ENCODE results near the gene HIF1A.
"Not testable (repeated sequence)": the region's sequence is repeated elsewhere in the genome, so short reads cannot be mapped to it uniquely, and the experiment has no call there.

Gene HIF1A

DNA sequence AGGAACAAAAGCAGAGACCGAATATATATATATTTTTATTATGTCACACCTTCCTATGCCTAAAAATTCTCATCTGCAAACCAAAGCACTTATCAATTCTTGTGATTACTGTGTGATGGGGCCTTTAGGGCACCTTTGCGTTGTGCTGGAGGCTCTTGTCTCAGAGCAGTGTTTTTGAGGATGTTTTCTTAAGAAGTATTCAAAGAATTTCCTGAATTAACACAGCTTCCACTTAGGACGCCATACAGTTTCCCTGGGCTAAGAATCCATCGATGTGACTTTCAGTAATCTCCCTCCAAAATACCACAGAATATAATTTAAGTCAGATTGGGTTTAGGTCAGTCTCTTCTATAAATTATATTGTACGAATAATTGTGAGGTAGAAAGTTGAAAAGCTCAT lies 22.0 kb upstream of the HIF1A start:
- DNase-seq (ENCODE audit: low read depth in 2 of 2): no peak

GRCh38 chr14:61675291-61675690 lies 20.0 kb upstream of the HIF1A start:
- DNase-seq (ENCODE audit: low read depth in 2 of 2): no peak

DNA sequence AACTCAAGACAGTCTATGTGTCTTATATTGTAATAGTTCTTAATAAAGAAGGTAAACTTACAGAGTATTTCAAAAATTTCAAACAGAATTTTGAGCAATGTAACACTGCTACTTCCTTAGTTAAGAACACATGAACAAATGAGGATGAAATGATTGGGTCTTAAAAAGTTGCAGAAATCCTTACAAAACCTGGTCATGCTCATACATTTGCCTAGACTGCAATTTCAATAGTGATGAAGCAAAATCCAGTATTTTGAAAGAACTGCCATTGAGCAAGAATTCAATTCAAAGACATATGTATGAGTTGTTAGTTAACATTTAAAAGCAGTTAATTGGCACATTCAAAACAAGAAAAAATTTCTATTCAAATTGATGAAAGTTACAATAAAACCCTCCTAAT lies 17.8 kb upstream of the HIF1A start:
- DNase-seq (ENCODE audit: low read depth in 2 of 2): no peak

DNA sequence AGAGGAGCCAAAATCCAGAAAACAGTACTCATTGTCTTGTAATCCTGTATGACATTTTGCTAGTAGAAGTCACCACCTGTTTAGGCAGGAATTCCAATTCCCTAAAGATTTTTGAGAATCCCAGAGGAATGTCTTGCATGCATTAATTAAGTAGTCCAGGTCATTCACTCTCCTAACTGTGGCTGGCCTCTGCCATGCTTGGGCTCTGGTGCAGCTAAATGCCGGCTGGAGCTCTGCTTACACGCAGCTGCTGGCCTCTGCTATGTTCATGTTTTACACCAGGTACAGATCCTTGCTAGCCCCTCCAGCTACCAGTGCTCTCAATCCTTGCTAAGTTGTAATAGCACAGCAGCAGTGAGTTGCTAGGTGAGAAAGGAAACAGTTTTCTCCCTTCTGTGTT lies 16.3 kb upstream of the HIF1A start:
- DNase-seq (ENCODE audit: low read depth in 2 of 2): no peak

DNA sequence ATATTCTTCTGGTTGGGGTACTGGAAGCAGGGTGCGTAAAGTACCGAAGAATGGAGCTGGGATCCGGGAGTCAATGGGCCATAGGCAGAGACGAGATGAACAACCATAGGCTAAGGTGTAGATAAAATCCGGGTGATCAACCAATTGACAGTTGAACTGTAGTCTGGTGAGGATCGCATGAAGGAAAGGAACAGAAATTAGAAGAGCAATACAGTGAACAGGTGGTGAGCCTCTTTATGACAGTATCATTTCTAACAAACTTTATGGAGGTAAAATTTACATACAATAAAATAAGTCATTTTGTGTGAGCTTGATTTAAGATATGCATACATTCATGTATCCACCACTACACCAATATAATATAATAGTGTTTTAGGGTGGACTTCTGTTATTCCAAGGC lies 13.9 kb upstream of the HIF1A start:
- DNase-seq (ENCODE audit: low read depth in 2 of 2): no peak

DNA sequence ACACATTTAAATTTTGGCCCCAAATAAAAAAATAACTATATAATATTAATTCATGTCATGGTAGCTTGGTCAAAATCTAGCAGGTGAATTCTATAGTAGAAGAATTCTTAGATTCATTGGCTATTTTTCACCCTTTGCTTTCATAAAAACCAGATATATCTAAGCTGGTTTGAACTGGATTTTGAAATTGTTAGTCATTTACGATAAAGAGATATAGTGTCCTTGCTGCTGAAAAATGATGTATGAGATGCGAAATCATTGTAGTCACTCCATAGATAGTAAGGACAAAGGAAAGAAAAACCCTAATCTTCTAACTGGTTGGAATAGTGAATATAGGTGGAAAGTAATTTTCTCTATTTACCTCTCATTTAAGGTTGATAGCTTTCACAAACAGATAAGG lies 12.2 kb upstream of the HIF1A start:
- no peak for DNase-seq (ENCODE audit: low read depth in 2 of 2)

DNA sequence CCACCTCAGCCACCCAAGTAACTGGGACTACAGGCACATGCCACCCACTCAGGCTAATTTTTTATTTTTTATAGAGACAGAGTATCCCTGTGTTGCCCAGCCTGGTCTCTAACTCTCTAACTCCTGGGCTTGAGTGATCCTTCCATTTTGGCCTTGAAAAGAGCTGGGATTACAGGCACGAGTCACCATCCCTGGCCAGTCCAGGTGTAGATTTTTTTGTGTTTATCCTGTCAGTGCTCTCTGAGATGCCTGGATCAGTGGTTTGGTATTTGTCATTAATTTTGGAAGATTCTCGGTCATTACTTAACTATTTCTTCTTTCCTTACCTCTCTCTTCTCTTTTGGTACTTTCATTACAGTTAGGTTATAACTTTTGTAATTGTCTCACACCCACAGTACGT lies 5.3 kb upstream of the HIF1A start:
- no peak for DNase-seq (ENCODE audit: low read depth in 2 of 2)

DNA sequence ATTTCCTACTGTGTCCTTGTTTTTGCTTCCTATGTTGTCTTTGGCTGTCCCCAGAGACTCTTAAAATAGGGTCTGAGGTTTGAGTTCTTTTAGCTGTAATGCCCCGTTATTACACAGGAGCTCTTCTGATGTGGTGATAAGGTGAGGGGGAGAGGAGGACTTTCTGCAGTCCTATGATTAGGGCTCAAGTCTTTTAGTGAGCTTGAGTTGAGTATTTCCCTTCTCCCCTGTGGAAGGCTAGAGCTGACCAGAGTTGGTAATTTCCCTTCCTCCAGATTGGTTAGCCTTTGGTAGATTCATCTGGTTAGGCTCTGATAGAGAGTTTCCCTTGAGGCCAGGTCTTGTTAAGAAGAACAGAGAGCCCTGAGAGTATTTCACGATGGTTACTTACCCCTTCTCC lies 4.3 kb upstream of the HIF1A start:
- no peak for DNase-seq (ENCODE audit: low read depth in 2 of 2)

DNA sequence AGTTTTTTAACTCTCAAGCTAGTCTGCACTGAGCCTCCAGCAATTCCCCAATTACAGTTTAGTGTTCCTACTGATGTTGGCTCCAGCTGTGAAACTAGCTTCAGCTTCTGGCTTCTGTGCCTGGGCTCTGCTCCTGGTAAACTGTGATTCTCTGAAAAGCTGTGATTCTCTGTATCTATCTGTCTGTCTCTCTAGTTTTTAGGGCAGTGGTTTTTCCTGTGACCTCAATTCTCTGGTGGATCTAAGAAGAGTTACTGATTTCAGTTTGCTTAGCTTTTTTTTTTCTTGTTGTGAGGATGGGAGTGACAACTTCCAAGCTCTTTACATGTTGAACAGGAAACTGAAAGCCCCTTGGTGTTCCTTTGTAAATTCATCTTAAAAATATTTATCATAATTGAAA lies 3.8 kb upstream of the HIF1A start:
- no peak for DNase-seq (ENCODE audit: low read depth in 2 of 2)

DNA sequence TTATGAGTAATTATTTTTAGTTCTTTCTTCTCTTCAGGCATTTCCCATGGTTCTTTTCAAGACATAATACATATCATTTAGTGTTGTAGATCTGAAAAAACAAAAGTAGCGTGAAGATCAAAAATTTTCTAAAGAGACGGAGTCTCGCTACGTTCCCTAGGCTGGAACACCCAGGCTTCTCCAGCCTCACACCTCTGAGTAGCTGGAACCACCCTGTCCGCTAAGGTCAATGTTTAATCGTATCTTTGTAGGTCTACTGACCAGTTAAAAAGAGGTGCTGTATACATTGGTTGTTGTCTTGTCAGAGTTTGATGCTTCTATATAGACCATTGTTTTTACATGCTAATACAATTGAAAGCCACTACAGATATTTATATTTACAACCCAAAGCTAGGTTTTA lies 1.3 kb upstream of the HIF1A start:
- no peak for DNase-seq (ENCODE audit: low read depth in 2 of 2)

- peak; percentile 20 to 24 for DNase-seq (ENCODE audit: low read depth in 2 of 2)
Observed at GRCh38 chr14:61695695-61696527, 598 bp downstream of the HIF1A start.

DNA sequence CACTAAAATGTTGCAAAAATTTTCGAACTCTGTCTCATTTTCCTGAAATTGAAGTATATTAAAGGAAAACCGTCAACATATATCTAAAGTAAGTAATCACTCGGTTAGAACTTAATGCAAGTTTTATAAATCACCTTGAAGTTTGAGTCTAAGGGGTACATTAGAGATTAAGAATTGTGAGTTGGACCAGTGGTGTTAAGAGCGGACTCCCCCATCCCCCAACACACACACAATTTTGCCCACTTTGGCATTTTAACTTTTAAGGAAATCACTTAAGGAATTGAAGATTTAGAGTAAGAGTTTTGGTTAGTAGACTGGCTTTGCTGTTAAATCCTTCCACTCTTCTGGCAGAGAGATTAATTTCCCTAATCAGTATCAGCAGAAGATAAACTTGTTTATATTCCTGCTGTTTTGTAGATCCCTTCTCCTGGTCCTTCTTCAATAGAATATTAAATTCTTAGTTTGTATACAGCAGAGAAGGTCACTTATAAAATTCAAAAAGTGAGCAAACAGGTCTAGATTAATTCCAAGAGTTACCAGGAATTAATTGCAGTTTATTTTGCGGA lies 1.5 kb downstream of the HIF1A start:
- DNase-seq (ENCODE audit: low read depth in 2 of 2): no peak

DNA sequence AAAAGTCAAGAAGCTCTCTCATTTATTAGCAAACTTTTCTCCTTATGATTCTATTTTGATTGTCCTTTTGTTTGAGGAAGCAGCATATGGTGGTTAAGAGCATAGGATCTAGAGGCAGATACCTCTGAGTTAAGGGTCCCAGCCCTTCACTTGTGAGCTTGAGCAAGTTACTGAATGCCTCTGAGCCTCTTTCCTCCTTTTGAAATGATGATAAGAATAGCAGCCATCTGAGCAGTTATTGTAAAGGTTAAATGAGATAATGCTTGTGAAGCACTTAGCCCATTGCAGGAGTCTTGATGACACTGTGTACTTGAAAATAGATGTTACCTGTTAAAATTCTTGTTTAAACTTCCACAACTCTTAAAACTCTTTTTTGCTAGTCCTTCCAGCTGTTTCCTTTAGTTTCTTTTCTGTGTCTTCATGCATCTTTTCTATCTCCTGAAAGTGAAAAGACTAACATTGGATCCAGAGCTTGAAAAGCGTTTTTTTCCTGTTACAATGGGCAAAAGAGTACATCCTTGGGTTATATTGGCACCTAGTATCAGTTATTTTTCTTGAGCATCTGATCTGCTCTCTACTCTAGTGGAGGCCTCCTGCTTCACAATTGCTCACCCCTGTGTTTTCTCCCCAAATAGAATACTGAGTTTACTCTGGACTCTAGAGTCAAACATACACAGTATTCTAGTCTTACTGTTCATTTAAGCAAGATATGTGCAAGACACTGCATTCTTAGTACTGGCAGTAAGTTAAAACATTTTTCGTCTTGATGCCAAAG lies 3.1 kb downstream of the HIF1A start:
- DNase-seq (ENCODE audit: low read depth in 2 of 2): no peak

DNA sequence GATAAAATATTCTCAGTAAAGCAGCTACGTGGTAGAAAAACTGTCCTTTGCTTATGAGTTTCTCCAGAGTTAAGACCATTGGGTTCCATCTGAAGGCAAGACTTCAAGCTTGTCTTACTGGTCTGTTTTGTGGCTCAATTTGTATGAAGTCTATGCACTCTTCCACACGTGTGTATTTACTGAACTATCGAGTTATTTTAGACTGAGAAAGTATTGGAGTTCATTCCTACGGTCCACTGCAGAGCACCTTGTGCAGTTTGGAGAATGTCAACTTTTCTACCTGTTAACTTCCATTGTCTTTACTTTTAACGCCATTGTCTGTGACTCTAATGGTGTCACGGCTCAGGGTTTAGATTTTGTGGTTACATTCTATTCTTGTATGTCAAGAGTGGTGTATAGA lies 3.7 kb downstream of the HIF1A start:
- no peak for DNase-seq (ENCODE audit: low read depth in 2 of 2)

- DNase-seq (ENCODE audit: low read depth in 2 of 2): no peak
Observed at GRCh38 chr14:61700104-61700886, 5.0 kb downstream of the HIF1A start.

- no peak for DNase-seq (ENCODE audit: low read depth in 2 of 2)
Observed at GRCh38 chr14:61701946-61702345, 6.6 kb downstream of the HIF1A start.

- DNase-seq (ENCODE audit: low read depth in 2 of 2): no peak
Observed at GRCh38 chr14:61703342-61704129, 8.2 kb downstream of the HIF1A start.

GRCh38 chr14:61704554-61704953 lies 9.2 kb downstream of the HIF1A start:
- DNase-seq (ENCODE audit: low read depth in 2 of 2): no peak

- no peak for DNase-seq (ENCODE audit: low read depth in 2 of 2)
Observed at GRCh38 chr14:61705017-61705416, 9.7 kb downstream of the HIF1A start.

DNA sequence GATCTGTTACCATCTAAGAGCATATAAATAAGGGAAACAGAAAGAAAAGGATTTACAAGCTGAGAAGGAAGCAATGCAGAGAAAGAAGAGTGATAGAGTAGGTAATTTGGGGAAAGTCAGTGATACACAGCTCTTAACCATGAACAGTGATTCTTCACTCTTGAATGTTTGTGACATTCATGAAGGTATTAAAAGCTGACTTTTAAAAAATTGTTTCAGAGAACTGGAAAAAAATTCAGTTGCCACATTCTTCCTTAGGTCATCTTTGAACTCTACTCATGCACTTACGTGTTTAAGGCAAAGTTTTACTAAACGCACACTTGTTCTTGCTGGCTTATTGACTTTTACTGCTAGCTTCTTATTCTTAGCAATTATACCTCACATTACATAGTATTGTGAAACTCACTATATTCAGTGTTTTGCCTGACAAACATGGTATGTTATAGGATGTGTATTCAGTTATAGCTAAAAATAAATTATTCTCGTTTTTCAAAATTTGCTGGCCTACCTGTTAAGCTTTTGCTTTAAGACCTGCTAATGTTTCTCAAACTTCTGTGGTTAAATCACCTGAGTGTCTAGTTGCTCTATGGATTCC lies 10.9 kb downstream of the HIF1A start:
- DNase-seq (ENCODE audit: low read depth in 2 of 2): no peak

- not testable (repeated sequence) for DNase-seq (ENCODE audit: low read depth in 2 of 2)
Observed at GRCh38 chr14:61707774-61708173, 12.5 kb downstream of the HIF1A start.

Measured in fibroblast of skin of left quadriceps (primary cell).